HepG2 (cell line): ENCODE results near the gene RUSC1. TPM values are rescaled to one million over a fixed set of nuclear protein-coding genes. Genes with fewer than 3 reads are reported as not detected.
A peak's percentile ranks its signal among the peaks of the same experiment; 100 is the strongest.

Experiments used
- ATF6 ChIP-seq: sonication (generic); formaldehyde crosslinking; conservative IDR thresholded peaks from 2 replicates; pipeline ENCODE4 v1.4.0; 2020; ENCODE audit warnings: missing genetic modification reagents
- CBX2 ChIP-seq, 2 experiments: fragments of 200-600 bp in 1 of 2; sonication (generic); formaldehyde crosslinking in 1 of 2; IDR thresholded peaks; 2 replicates each; pipeline versions ENCODE4 v1.7.0 to v1.8.1; 2018 to 2022; ENCODE audit warnings: low read depth in 2 of 2, low read length in 1 of 2, mild to moderate bottlenecking in 1 of 2, missing genetic modification reagents in 1 of 2
- HCFC1 ChIP-seq: fragments of 150-350 bp; IDR thresholded peaks from 2 replicates; pipeline ENCODE4 v1.6.1; 2014; ENCODE audit warnings: low read depth, low read length
- HMGA1 ChIP-seq: sonication (generic); formaldehyde crosslinking; conservative IDR thresholded peaks from 2 replicates; pipeline ENCODE4 v1.4.0; 2020; ENCODE audit warnings: missing genetic modification reagents
- KDM5A ChIP-seq: fragments of 200-600 bp; sonication (generic); IDR thresholded peaks from 2 replicates; pipeline ENCODE4 v1.7.0; 2018; ENCODE audit warnings: antibody characterized with exemption, mild to moderate bottlenecking, low read length, borderline replicate concordance
- MIER2 ChIP-seq: IDR thresholded peaks from 2 replicates; pipeline ENCODE4 v1.6.1; 2016; ENCODE audit warnings: missing biosample characterization, missing genetic modification reagents
- MTF2 ChIP-seq: sonication (generic); formaldehyde crosslinking; IDR thresholded peaks from 2 replicates; pipeline ENCODE4 v1.5.0; 2020; ENCODE audit warnings: missing genetic modification reagents, borderline replicate concordance
- NONO ChIP-seq, 2 experiments: fragments of 450-650 bp in 1 of 2; sonication (generic) in 1 of 2; formaldehyde crosslinking in 1 of 2; IDR thresholded peaks in 1 of 2; conservative IDR thresholded peaks in 1 of 2; 2 replicates each; pipeline versions ENCODE4 v1.6.1 to v1.8.0; 2017 to 2022; ENCODE audit warnings: mild to moderate bottlenecking in 1 of 2, missing genetic modification reagents in 1 of 2, moderate library complexity in 1 of 2
- NR2C2 ChIP-seq: sonication (generic); formaldehyde crosslinking; IDR thresholded peaks from 2 replicates; pipeline ENCODE4 v1.4.0; 2020; ENCODE audit warnings: missing genetic modification reagents, mild to moderate bottlenecking, moderate library complexity, borderline replicate concordance
- RARA ChIP-seq: IDR thresholded peaks from 2 replicates; pipeline ENCODE4 v1.6.1; 2016; ENCODE audit warnings: missing genetic modification reagents, missing compliant biosample characterization
- XRCC5 ChIP-seq: fragments of 200-400 bp; formaldehyde crosslinking; optimal IDR thresholded peaks from 2 replicates; pipeline ENCODE3; 2017; ENCODE audit warnings: mild to moderate bottlenecking, low read length
- YEATS2 ChIP-seq: sonication (generic); formaldehyde crosslinking; IDR thresholded peaks from 2 replicates; pipeline ENCODE4 v1.4.0; 2020; ENCODE audit warnings: missing genetic modification reagents, borderline replicate concordance
- ZNF326 ChIP-seq: sonication (generic); formaldehyde crosslinking; IDR thresholded peaks from 2 replicates; pipeline ENCODE4 v1.4.0; 2020; ENCODE audit warnings: missing genetic modification reagents, borderline replicate concordance
- ZNF333 ChIP-seq: sonication (generic); formaldehyde crosslinking; IDR thresholded peaks from 2 replicates; pipeline ENCODE4 v1.4.0; 2020; ENCODE audit warnings: mild to moderate bottlenecking, missing genetic modification reagents, borderline replicate concordance
- ZNF34 ChIP-seq: sonication (generic); formaldehyde crosslinking; IDR thresholded peaks from 2 replicates; pipeline ENCODE4 v1.4.0; 2020; ENCODE audit warnings: mild to moderate bottlenecking, missing genetic modification reagents, borderline replicate concordance
- ZNF572 ChIP-seq: sonication (generic); formaldehyde crosslinking; IDR thresholded peaks from 2 replicates; pipeline ENCODE4 v1.5.1; 2020; ENCODE audit warnings: mild to moderate bottlenecking, missing genetic modification reagents
- ZNF605 ChIP-seq: sonication (generic); formaldehyde crosslinking; IDR thresholded peaks from 2 replicates; pipeline ENCODE4 v1.8.0; 2022; ENCODE audit warnings: mild to moderate bottlenecking, missing genetic modification reagents
- polyA plus RNA-seq, 8 experiments: library from polyadenylated mRNA; depleted of rRNA in 3 of 8; stranded (reverse) in 7 of 8; unstranded in 1 of 8; fragments of >200 nt; fragmentation: Illumina TruSeq in 4 of 8; extraction: Trizol in 4 of 8; gene quantifications; 2 replicates each; pipeline versions ENCODE4 v1.2.1 to v1.2.3, GENCODE V29; 2011 to 2016; ENCODE audit warnings: low read depth in 4 of 8, missing spikeins in 1 of 8, mixed read lengths in 1 of 8; ENCODE audit not compliant: insufficient read depth in 1 of 8
- total RNA-seq, 5 experiments: library from RNA; depleted of rRNA; stranded (reverse); fragments of >200 nt; fragmentation: Illumina TruSeq; extraction: Trizol; gene quantifications; 2 replicates each; pipeline ENCODE4 v1.2.3, GENCODE V29; 2016; ENCODE audit warnings: low read depth in 1 of 5
- TF ChIP-seq, protein P1 (sequence below): sonication (generic); formaldehyde crosslinking; conservative IDR thresholded peaks from 2 replicates; pipeline ENCODE4 v1.8.0; 2022; ENCODE audit warnings: mild to moderate bottlenecking, moderate library complexity, missing genetic modification reagents
- TF ChIP-seq, protein P2 (sequence below): sonication (generic); formaldehyde crosslinking; IDR thresholded peaks from 2 replicates; pipeline ENCODE4 v1.8.0; 2022; ENCODE audit warnings: missing genetic modification reagents, mild to moderate bottlenecking, inconsistent platforms, borderline replicate concordance
- TF ChIP-seq, protein P3 (sequence below): sonication (generic); formaldehyde crosslinking; IDR thresholded peaks from 2 replicates; pipeline ENCODE4 v1.8.1; 2022; ENCODE audit warnings: mild to moderate bottlenecking, missing genetic modification reagents

The RUSC1 gene
- total and polyA plus RNA-seq, 2 of the 13 experiments (the other 11 are each of a cell fraction or from before 2014, with no cell fraction given): 18.7 to 20.4 TPM

- TF ChIP-seq, protein P1, sequence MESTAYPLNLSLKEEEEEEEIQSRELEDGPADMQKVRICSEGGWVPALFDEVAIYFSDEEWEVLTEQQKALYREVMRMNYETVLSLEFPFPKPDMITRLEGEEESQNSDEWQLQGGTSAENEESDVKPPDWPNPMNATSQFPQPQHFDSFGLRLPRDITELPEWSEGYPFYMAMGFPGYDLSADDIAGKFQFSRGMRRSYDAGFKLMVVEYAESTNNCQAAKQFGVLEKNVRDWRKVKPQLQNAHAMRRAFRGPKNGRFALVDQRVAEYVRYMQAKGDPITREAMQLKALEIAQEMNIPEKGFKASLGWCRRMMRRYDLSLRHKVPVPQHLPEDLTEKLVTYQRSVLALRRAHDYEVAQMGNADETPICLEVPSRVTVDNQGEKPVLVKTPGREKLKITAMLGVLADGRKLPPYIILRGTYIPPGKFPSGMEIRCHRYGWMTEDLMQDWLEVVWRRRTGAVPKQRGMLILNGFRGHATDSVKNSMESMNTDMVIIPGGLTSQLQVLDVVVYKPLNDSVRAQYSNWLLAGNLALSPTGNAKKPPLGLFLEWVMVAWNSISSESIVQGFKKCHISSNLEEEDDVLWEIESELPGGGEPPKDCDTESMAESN (CRISPR knock-in tag): 0 out of 2 replicates have a peak, but pooled peaks have one; percentile 6
- no peak for TF ChIP-seq HMGA1
- TF ChIP-seq, protein P2, sequence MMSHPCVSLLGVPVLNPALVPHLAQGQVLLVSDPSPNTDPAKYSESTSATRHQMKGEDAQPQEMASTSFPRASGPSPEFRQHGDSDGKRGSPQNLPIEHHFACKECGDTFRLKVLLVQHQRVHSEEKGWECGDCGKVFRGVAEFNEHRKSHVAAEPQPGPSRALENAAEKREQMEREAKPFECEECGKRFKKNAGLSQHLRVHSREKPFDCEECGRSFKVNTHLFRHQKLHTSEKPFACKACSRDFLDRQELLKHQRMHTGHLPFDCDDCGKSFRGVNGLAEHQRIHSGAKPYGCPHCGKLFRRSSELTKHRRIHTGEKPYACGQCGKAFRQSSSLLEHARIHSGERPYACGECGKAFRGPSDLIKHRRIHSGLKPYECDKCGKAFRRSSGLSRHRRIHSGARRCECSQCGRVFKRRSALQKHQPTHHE: 0 out of 2 replicates have a peak, but pooled peaks have one; percentile 29
- TF ChIP-seq ZNF333 (CRISPR knock-in tag): 0 out of 2 replicates have a peak, but pooled peaks have one; percentile 30
- TF ChIP-seq, protein P3, sequence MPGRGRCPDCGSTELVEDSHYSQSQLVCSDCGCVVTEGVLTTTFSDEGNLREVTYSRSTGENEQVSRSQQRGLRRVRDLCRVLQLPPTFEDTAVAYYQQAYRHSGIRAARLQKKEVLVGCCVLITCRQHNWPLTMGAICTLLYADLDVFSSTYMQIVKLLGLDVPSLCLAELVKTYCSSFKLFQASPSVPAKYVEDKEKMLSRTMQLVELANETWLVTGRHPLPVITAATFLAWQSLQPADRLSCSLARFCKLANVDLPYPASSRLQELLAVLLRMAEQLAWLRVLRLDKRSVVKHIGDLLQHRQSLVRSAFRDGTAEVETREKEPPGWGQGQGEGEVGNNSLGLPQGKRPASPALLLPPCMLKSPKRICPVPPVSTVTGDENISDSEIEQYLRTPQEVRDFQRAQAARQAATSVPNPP (CRISPR knock-in tag): no peak
- TF ChIP-seq XRCC5: peak; percentile 62
- TF ChIP-seq YEATS2 (CRISPR knock-in tag): no peak
- no peak for TF ChIP-seq ATF6 (CRISPR knock-in tag)
- TF ChIP-seq KDM5A: peak; percentile 37; the same call in 1 of the 2 replicates
- TF ChIP-seq ZNF605: no peak; the same call in 1 of the 2 replicates
- TF ChIP-seq HCFC1: no peak
- no peak for TF ChIP-seq NR2C2 (CRISPR knock-in tag)
- TF ChIP-seq MTF2 (CRISPR knock-in tag): no peak; the same call in 1 of the 2 replicates
- no peak for TF ChIP-seq MIER2
- no peak for TF ChIP-seq RARA (CRISPR knock-in tag)
- TF ChIP-seq ZNF34 (CRISPR knock-in tag): no peak
- no peak for TF ChIP-seq CBX2 (IDR thresholded peaks at IDR 0.05; ENCODE audit: low read depth, low read length)
- no peak for TF ChIP-seq CBX2 (CRISPR knock-in tag; IDR thresholded peaks at IDR 0.05; ENCODE audit: low read depth)
- TF ChIP-seq ZNF572 (CRISPR knock-in tag): no peak
- no peak for TF ChIP-seq ZNF326
- no peak for TF ChIP-seq NONO (IDR thresholded peaks at IDR 0.05)
- 0 out of 2 replicates have a peak, but pooled peaks have one; percentile 12 for TF ChIP-seq NONO (CRISPR knock-in tag; conservative IDR thresholded peaks at IDR 0.05)
Observed at GRCh38 chr1:155324717-155325602, 4.3 kb downstream of the RUSC1 start (continued).
